GM12891 (cell line): ENCODE data around the gene AHNAK.
A peak's percentile ranks its signal among the peaks of the same experiment; 100 is the strongest.

Experiments
- DNase-seq: peaks from one replicate; pipeline ENCODE4 v3.0.0; 2011; ENCODE audit warnings: low spot score; ENCODE audit not compliant: insufficient read length
- FAIRE-seq: peaks from 2 replicates; lab custom pipeline; 2011; peaks lifted over from hg19 to GRCh38; lab: Jason Lieb, UNC
- PAX5 ChIP-seq: IDR thresholded peaks from 2 replicates; pipeline ENCODE4 v1.6.1; 2011; ENCODE audit warnings: low read length, moderate library complexity, mild to moderate bottlenecking; ENCODE audit not compliant: insufficient read depth, severe bottlenecking
- POLR2A ChIP-seq: IDR thresholded peaks from 2 replicates; pipeline ENCODE4 v1.6.1; 2011; ENCODE audit warnings: low read depth, low read length, control low read depth
- POLR2AphosphoS5 ChIP-seq: IDR thresholded peaks from 2 replicates; pipeline ENCODE4 v1.6.1; 2011; ENCODE audit warnings: low read depth, low read length, control low read depth
- POU2F2 ChIP-seq: IDR thresholded peaks from 2 replicates; pipeline ENCODE4 v1.6.1; 2011; ENCODE audit warnings: low read depth, mild to moderate bottlenecking, control low read depth, low read length, moderate library complexity
- SPI1 ChIP-seq: IDR thresholded peaks from 2 replicates; pipeline ENCODE4 v1.6.1; 2011; ENCODE audit warnings: low read depth, low read length, control low read depth
- TAF1 ChIP-seq: IDR thresholded peaks from 2 replicates; pipeline ENCODE4 v1.6.1; 2011; ENCODE audit warnings: low read depth, low read length, control low read depth

Gene AHNAK

GRCh38 chr11:62542111-62542745, 4.4 kb downstream of the AHNAK start:
- no peak for DNase-seq
- no peak for TF ChIP-seq SPI1
- no peak for TF ChIP-seq POLR2A
- no peak for TF ChIP-seq TAF1
- no peak for TF ChIP-seq PAX5
- no peak for FAIRE-seq

- peak; percentile 94 for FAIRE-seq
- DNase-seq, result no peak
- TF ChIP-seq POLR2AphosphoS5 (no peak), POU2F2 (peak; percentile 68; the same call in 1 of the 2 replicates), SPI1 (peak; percentile 97)
Measured at GRCh38 chr11:62540804-62541701, 5.6 kb downstream of the AHNAK start.

- TF ChIP-seq SPI1 (no peak), TAF1 (no peak), PAX5 (no peak)
- DNase-seq, result no peak
- no peak for FAIRE-seq
Measured at GRCh38 chr11:62539238-62539925, 7.2 kb downstream of the AHNAK start.

- no peak for TF ChIP-seq TAF1
- TF ChIP-seq POLR2A, result no peak
- no peak for TF ChIP-seq PAX5
- no peak for TF ChIP-seq SPI1
- no peak for TF ChIP-seq POU2F2
- no peak for TF ChIP-seq POLR2AphosphoS5
- peak; percentile 45 for FAIRE-seq
- DNase-seq, result no peak
Measured at GRCh38 chr11:62538470-62539237, 8.0 kb downstream of the AHNAK start.

GRCh38 chr11:62536301-62536957, 10.2 kb downstream of the AHNAK start:
- no peak for TF ChIP-seq POLR2AphosphoS5
- TF ChIP-seq SPI1, result no peak
- TF ChIP-seq TAF1, result no peak
- TF ChIP-seq PAX5, result no peak
- no peak for TF ChIP-seq POLR2A
- no peak for TF ChIP-seq POU2F2
- no peak for DNase-seq
- no peak for FAIRE-seq

- no peak for DNase-seq
- FAIRE-seq, result no peak
- TF ChIP-seq POLR2AphosphoS5 (no peak), POU2F2 (no peak), SPI1 (no peak), POLR2A (no peak), PAX5 (no peak), TAF1 (no peak)
Measured at GRCh38 chr11:62535802-62536201, 10.8 kb downstream of the AHNAK start.

- DNase-seq (no peak), FAIRE-seq (no peak)
- TF ChIP-seq TAF1 (no peak), POLR2A (no peak), POLR2AphosphoS5 (no peak), PAX5 (no peak), POU2F2 (no peak), SPI1 (no peak)
Measured at GRCh38 chr11:62534779-62535545, 11.6 kb downstream of the AHNAK start.

GRCh38 chr11:62532096-62532495, 14.5 kb downstream of the AHNAK start:
- no peak for DNase-seq
- FAIRE-seq, result no peak
- TF ChIP-seq POLR2AphosphoS5 (no peak), SPI1 (no peak), POU2F2 (no peak), PAX5 (no peak), POLR2A (no peak), TAF1 (no peak)
